ENCODE results near the gene PDSS2. TPM values are rescaled to one million over a fixed set of nuclear protein-coding genes. Genes with fewer than 3 reads are reported as not detected.
"Not testable (repeated sequence)": the region's sequence is repeated elsewhere in the genome, so short reads cannot be mapped to it uniquely, and the experiment has no call there.

Gene PDSS2
- total and polyA plus RNA-seq, 3 donors from 2014 or later: 15.1 to 19.4 (median 17.0) TPM

DNA sequence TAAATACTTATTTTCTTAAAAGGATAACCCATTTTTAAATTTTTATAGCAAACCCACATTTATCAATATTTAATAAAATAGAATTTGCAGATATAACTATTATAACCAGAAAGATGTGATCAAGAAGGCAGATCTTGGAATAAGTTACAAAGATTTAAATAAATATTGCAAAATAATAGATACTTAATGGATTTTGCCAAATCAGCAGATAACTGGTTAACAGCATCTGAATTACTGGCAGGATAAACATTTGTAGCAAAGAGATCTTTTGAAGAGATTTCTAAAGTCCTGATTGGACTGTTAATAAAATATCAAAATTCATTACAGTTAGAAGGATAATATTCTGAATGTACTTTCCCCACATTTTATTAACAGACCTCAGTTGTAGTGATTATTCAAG, 144.2 kb downstream of the PDSS2 start:
- intact Hi-C loops (cut with DNase I; ENCODE audit: low total_unique reads): no loop called here

DNA sequence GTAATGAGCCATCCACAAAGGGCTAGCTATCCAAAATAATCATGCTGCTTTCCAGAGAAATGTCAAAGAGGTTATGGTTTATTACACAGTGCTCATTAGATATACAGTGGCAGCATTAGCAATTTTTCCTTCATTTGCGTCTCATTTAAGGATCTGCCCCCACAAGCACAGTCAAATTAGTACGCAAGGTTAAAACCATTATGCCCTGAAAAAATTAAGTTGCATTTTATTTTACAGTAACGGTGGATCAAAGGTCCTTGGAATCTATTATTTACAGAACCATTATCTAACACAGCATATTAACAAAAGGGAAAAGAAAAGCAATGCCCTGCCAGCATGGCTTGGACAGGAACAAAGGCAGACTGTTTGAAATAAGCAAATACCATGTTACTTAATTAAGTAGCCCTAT, 144.8 kb downstream of the PDSS2 start:
- Histone ChIP-seq H3K4me3 (no peak overlapping the region), H3K27me3 (no peaks in the 10 kb centered on the region), H3K27ac (no peak overlapping the region), H3K36me3 (ENCODE audit: low read depth, missing control alignments) (no peaks in the 10 kb centered on the region), H3K9me3 (no peaks in the 10 kb centered on the region), H3K4me1 (no peaks in the 10 kb centered on the region)
- DNase-seq: no peak
- WGBS, 2 donors: 42 to 67% methylated on average over 3 of the region's 3 CpGs
- no peak for TF ChIP-seq POLR2A (IDR thresholded peaks at IDR 0.05)
- TF ChIP-seq, protein P1, sequence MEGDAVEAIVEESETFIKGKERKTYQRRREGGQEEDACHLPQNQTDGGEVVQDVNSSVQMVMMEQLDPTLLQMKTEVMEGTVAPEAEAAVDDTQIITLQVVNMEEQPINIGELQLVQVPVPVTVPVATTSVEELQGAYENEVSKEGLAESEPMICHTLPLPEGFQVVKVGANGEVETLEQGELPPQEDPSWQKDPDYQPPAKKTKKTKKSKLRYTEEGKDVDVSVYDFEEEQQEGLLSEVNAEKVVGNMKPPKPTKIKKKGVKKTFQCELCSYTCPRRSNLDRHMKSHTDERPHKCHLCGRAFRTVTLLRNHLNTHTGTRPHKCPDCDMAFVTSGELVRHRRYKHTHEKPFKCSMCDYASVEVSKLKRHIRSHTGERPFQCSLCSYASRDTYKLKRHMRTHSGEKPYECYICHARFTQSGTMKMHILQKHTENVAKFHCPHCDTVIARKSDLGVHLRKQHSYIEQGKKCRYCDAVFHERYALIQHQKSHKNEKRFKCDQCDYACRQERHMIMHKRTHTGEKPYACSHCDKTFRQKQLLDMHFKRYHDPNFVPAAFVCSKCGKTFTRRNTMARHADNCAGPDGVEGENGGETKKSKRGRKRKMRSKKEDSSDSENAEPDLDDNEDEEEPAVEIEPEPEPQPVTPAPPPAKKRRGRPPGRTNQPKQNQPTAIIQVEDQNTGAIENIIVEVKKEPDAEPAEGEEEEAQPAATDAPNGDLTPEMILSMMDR (IDR thresholded peaks at IDR 0.05): no peak
- intact Hi-C loops (cut with DNase I; ENCODE audit: low total_unique reads): no loop called here

More for the DNA sequence above, 144.2 kb downstream of the PDSS2 start:
- TF ChIP-seq, protein P1 (IDR thresholded peaks at IDR 0.05): no peak
- TF ChIP-seq POLR2A (IDR thresholded peaks at IDR 0.05): no peak
- Histone ChIP-seq H3K9me3 (no peaks in the 10 kb centered on the region), H3K4me1 (no peaks in the 10 kb centered on the region), H3K4me3 (no peak overlapping the region), H3K27ac (no peak overlapping the region), H3K27me3 (no peaks in the 10 kb centered on the region), H3K36me3 (ENCODE audit: low read depth, missing control alignments) (no peaks in the 10 kb centered on the region)
- DNase-seq: no peak

DNA sequence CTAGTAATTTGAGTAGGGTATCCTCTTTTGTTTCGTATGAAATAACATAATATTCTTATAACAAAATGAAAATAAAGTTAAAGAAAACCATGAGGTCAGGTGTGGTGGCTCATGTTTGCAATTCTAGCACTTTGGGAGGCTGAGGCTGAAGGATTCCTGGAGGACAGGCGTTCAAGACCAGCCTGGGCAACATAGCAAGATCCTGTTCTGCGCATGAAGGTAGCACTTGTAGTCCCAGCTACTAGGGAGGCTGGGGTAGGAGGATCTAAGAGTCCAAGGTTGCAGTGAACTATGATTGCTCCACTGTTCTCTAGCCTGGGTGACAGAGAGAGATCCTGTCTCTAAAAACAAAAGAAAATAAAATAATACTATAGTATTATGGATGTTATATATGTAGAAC, 145.6 kb downstream of the PDSS2 start:
- Histone ChIP-seq H3K4me3 (no peak overlapping the region), H3K27ac (no peak overlapping the region), H3K4me1 (no peaks in the 10 kb centered on the region), H3K9me3 (no peaks in the 10 kb centered on the region), H3K36me3 (ENCODE audit: low read depth, missing control alignments) (no peaks in the 10 kb centered on the region), H3K27me3 (no peaks in the 10 kb centered on the region)
- 91 to 96% methylated on average over 3 of the region's 3 CpGs for WGBS, 2 donors
- TF ChIP-seq, protein P1 (IDR thresholded peaks at IDR 0.05): no peak
- TF ChIP-seq POLR2A (IDR thresholded peaks at IDR 0.05): no peak
- intact Hi-C loops (cut with DNase I; ENCODE audit: low total_unique reads): no loop called here
- DNase-seq: no peak

DNA sequence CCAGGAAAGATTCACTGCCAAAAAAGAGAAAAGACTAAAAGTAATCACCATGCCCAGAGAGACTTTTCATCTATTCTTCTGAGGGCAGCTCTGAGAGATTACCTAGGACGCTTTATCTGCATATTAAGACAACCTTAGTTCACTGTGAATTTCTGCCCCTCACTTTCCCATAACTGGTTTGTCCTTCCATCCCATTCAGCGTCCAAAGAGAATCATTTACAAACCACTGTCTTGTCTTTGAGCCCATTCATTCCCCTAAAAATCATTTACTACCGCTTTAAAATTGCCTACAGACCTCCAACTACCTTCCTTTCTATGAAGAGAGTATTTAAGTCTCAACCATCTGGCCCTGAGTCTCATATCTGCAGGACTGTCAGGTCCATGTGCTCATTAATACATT, 149.0 kb downstream of the PDSS2 start:
- DNase-seq: no peak
- no peak overlapping the region for H3K4me3 ChIP-seq
- no peaks in the 10 kb centered on the region for H3K36me3 ChIP-seq (ENCODE audit: low read depth, missing control alignments)
- H3K4me1 ChIP-seq: no peaks in the 10 kb centered on the region
- H3K27me3 ChIP-seq: no peaks in the 10 kb centered on the region
- intact Hi-C loops (cut with DNase I; ENCODE audit: low total_unique reads): no loop called here
- 91 to 98% methylated on average over 3 of the region's 3 CpGs for WGBS, 2 donors
- TF ChIP-seq, protein P1 (IDR thresholded peaks at IDR 0.05): no peak
- no peak for TF ChIP-seq POLR2A (IDR thresholded peaks at IDR 0.05)
- no peaks in the 10 kb centered on the region for H3K9me3 ChIP-seq
- no peak overlapping the region for H3K27ac ChIP-seq

DNA sequence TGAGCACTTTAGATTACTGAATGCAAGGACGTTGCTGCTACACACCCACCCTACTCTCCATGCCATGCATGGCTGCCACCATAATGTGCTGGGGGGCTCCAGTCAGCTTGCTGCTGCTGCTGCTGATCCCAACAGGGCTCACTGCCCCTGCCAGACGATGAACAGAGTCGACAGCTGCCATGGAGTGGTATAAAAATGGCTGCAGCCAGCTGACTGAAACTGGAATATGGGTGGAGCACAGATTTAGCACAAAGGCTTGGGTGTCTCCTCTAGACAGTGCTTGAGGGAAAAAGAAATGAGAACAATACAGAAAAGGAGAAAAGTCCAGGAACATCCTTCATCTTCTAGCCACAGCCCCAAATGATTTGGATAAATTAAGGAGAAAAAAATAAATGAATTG, 150.7 kb downstream of the PDSS2 start:
- Histone ChIP-seq H3K4me3 (no peak overlapping the region), H3K27me3 (no peaks in the 10 kb centered on the region), H3K27ac (no peak overlapping the region), H3K4me1 (no peaks in the 10 kb centered on the region), H3K9me3 (no peaks in the 10 kb centered on the region), H3K36me3 (ENCODE audit: low read depth, missing control alignments) (no peaks in the 10 kb centered on the region)
- 87 to 94% methylated on average over 3 of the region's 3 CpGs for WGBS, 2 donors
- DNase-seq: no peak
- intact Hi-C loops (cut with DNase I; ENCODE audit: low total_unique reads): no loop called here
- no peak for TF ChIP-seq POLR2A (IDR thresholded peaks at IDR 0.05)
- TF ChIP-seq, protein P1 (IDR thresholded peaks at IDR 0.05): no peak

DNA sequence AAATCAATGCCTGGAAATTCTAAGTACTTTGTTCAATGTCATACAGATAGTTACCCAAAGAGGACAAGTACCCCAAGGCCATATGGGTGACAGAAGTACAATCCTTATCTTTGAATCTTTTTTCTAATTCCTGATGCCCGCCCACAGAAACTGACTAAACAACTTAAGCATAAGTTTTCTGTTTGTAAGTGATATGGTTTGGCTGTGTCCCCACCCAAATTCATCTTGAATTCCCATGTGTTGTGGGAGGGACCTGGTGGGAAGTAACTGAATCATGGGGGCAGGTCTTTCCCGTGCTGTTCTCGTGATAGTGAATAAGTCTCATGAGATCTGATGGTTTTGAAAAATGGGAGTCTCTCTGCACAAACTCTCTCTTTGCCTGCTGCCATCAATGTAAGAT, 153.4 kb downstream of the PDSS2 start:
- H3K9me3 ChIP-seq; DNase-seq; intact Hi-C loops (cut with DNase I; ENCODE audit: low total_unique reads); H3K27ac ChIP-seq; H3K4me3 ChIP-seq; H3K27me3 ChIP-seq; H3K4me1 ChIP-seq; H3K36me3 ChIP-seq (ENCODE audit: low read depth, missing control alignments): not testable (repeated sequence)
- WGBS, 2 donors: 89 to 95% methylated on average over 3 of the region's 3 CpGs

Measured in testis (tissue), 3 donors.